Left lobe of liver (tissue), 1 donor: ENCODE results near the gene ZNF80. TPM values are rescaled to one million over a fixed set of nuclear protein-coding genes. Genes with fewer than 3 reads are reported as not detected.

ENCODE experiments used
- total RNA-seq: library from RNA; stranded (reverse); gene quantifications from one replicate; pipeline ENCODE4 v1.2.1, GENCODE V29; 2021
- donor health status: DM: no; HTN: yes; CAD: no.

The ZNF80 gene
- total RNA-seq, 1 donor from 2014 or later, result not detected

Other genes with a start within 250 kb of the ZNF80 start
- 0.98 TPM for gene CCDC191, start 181.1 kb downstream of the ZNF80 start, total RNA-seq
- gene QTRT2, start 180.8 kb downstream of the ZNF80 start, total RNA-seq, result 6.6 TPM
- not detected for gene DRD3, start 58.5 kb downstream of the ZNF80 start, total RNA-seq
- 0.10 TPM for gene TIGIT, start 56.5 kb upstream of the ZNF80 start, total RNA-seq